HG03060 (cell line): ENCODE measurements around the gene ZYX.
"Not testable (repeated sequence)": the region's sequence is repeated elsewhere in the genome, so short reads cannot be mapped to it uniquely, and the experiment has no call there.

ENCODE experiments used
- ATAC-seq: cut with Tn5 transposase; IDR thresholded peaks from one replicate; pipeline ENCODE4 v1.9.1; 2021; ENCODE audit warnings: low read depth, moderate number of reproducible peaks; ENCODE audit not compliant: unreplicated experiment

ZYX gene

GRCh38 chr7:143384148-143384547 is 3.0 kb downstream of the ZYX start:
- ATAC-seq, result no peak

- no peak for ATAC-seq
These were observed 3.8 kb downstream of the ZYX start for GRCh38 chr7:143384661-143385631.

GRCh38 chr7:143385891-143386781 is 5.0 kb downstream of the ZYX start:
- ATAC-seq, result no peak

GRCh38 chr7:143387156-143387975 is 6.2 kb downstream of the ZYX start:
- no peak for ATAC-seq

GRCh38 chr7:143388051-143388450 is 6.9 kb downstream of the ZYX start:
- no peak for ATAC-seq

- no peak for ATAC-seq
These were observed 7.5 kb downstream of the ZYX start for GRCh38 chr7:143388491-143389101.

- ATAC-seq, result no peak
These were observed 8.4 kb downstream of the ZYX start for GRCh38 chr7:143389316-143390103.

GRCh38 chr7:143390104-143390772 is 9.1 kb downstream of the ZYX start:
- no peak for ATAC-seq

- ATAC-seq, result no peak
These were observed 9.7 kb downstream of the ZYX start for GRCh38 chr7:143390773-143391317.

- no peak for ATAC-seq
These were observed 10.6 kb downstream of the ZYX start for GRCh38 chr7:143391462-143392404.

- not testable (repeated sequence) for ATAC-seq
These were observed 11.3 kb downstream of the ZYX start for GRCh38 chr7:143392427-143392826.

- ATAC-seq, result no peak
These were observed 11.7 kb downstream of the ZYX start for GRCh38 chr7:143392875-143393266.

GRCh38 chr7:143393267-143394041 is 12.3 kb downstream of the ZYX start:
- no peak for ATAC-seq

GRCh38 chr7:143394068-143394467 is 12.9 kb downstream of the ZYX start:
- ATAC-seq, result no peak

GRCh38 chr7:143394777-143395176 is 13.6 kb downstream of the ZYX start:
- ATAC-seq, result no peak
